Adrenal gland (tissue), 5 donors: ENCODE results near the gene IFT88.

Experiments
- POLR2A ChIP-seq, 2 donors: fragments of 450-650 bp; IDR thresholded peaks; one replicate each; pipeline ENCODE4 v1.6.1; 2017; ENCODE audit warnings: antibody characterized with exemption in 2 of 2, mild to moderate bottlenecking in 2 of 2, moderate library complexity in 1 of 2
- TF ChIP-seq, protein P1 (sequence below), 6 experiments: fragments of 450-650 bp in 4 of 6; fragments of 200-600 bp in 2 of 6; sonication (generic) in 1 of 6; IDR thresholded peaks; 1 replicate in 5 of 6; 2 replicates in 1 of 6; pipeline versions ENCODE4 v1.5.1 to v1.8.0; 2016 to 2021; ENCODE audit warnings: antibody characterized with exemption in 6 of 6, mild to moderate bottlenecking in 2 of 6, moderate library complexity in 1 of 6
- donor health status: DM: no; HTN: no; CAD: no.

DNA sequence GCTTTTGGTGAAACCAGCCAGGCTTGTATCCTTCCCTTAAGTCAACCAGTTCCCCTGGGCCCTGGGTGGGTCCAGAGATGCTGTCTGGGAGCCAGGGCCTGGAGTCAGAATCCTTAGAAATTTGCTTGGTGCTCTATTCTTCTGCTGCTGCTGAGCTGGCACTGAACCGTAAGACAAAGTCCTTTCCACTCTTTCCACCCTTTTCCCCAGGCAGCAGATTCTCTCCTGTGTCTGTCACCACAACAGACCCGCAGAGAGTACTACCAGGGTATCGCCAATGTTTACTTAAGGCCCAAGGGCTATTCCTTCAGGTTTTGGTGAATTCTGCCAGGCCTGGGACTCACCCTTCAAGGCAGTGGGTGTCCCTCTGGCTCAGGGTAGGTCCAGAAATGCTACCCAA is 12.2 kb downstream of the IFT88 start:
- TF ChIP-seq, protein P1, sequence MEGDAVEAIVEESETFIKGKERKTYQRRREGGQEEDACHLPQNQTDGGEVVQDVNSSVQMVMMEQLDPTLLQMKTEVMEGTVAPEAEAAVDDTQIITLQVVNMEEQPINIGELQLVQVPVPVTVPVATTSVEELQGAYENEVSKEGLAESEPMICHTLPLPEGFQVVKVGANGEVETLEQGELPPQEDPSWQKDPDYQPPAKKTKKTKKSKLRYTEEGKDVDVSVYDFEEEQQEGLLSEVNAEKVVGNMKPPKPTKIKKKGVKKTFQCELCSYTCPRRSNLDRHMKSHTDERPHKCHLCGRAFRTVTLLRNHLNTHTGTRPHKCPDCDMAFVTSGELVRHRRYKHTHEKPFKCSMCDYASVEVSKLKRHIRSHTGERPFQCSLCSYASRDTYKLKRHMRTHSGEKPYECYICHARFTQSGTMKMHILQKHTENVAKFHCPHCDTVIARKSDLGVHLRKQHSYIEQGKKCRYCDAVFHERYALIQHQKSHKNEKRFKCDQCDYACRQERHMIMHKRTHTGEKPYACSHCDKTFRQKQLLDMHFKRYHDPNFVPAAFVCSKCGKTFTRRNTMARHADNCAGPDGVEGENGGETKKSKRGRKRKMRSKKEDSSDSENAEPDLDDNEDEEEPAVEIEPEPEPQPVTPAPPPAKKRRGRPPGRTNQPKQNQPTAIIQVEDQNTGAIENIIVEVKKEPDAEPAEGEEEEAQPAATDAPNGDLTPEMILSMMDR (IDR thresholded peaks at IDR 0.05) = no peak
- no peak for TF ChIP-seq POLR2A (IDR thresholded peaks at IDR 0.05)
